ENCODE data around the gene PHB1.

DNA sequence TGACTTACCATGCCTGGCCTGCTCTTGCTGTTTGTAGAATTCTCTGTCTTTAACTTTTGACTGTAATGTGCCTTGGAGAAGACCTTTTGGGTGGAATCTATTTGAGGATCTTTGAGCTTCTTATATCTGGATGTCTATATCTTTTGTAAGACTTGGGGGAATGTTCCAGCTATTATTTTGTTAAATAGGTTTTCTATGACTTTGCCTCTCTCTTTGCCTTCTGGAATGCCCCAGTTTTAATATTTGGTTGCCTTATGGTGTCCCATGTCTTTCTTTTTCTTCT lies 10.3 kb upstream of the PHB1 start:
- no peak for TF ChIP-seq POLR2A (IDR thresholded peaks at IDR 0.05; ENCODE audit: low read length)
- TF ChIP-seq GATA1 (IDR thresholded peaks at IDR 0.05; ENCODE audit: low read depth, low read length) = no peak

Data from erythroblast (primary cell).